Measurements from ENCODE around the gene SLC4A7. TPM values are rescaled to one million over a fixed set of nuclear protein-coding genes. Genes with fewer than 3 reads are reported as not detected.
A peak's percentile ranks its signal among the peaks of the same experiment; 100 is the strongest.

Gene SLC4A7
- total RNA-seq, 1 donor from 2014 or later, result 2.7 TPM

GRCh38 chr3:27368831-27369607 is 115.2 kb downstream of the SLC4A7 start, which contains the start of gene NEK10:
Gene NEK10, minus strand, starts transcription at chr3:27369383. Its CDS starts 16,501 bp downstream, at chr3:27352882.
- DNase-seq (ENCODE audit: low spot score), result peak; percentile 93
- ATAC-seq, result peak; percentile 97

- ATAC-seq, result peak; percentile 73
- DNase-seq (ENCODE audit: low spot score), result no peak
These were observed 118.1 kb downstream of the SLC4A7 start for GRCh38 chr3:27366062-27366591.

- ATAC-seq (peak; percentile 76), DNase-seq (ENCODE audit: low spot score) (peak; percentile 69)
These were observed 123.8 kb downstream of the SLC4A7 start for GRCh38 chr3:27360113-27361078.

- DNase-seq (ENCODE audit: low spot score) (no peak), ATAC-seq (no peak)
These were observed 125.8 kb downstream of the SLC4A7 start for GRCh38 chr3:27358372-27358771.

GRCh38 chr3:27357665-27358258 is 126.4 kb downstream of the SLC4A7 start:
- ATAC-seq, result peak; percentile 85

DNA sequence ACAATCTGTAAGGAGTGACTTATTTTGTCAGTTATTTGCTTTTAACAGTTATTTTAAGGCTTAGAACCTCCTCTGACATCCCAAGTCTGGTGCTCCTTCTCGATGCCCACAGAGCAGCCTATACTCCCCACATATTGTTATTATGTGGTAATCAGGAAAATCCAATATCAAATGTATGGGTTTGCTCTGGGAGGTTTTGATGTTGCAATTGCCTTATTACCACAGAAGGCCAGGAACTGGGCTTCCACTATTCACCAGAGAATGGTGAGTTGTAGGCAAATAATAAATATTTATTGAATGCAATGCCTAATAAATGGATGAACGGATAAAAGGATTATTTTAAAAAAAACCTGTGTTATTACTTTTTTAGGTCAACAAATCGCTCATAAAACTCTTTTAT is 127.2 kb downstream of the SLC4A7 start:
- DNase-seq (ENCODE audit: low spot score) (no peak), ATAC-seq (no peak)

More at GRCh38 chr3:27357665-27358258, 126.4 kb downstream of the SLC4A7 start:
- DNase-seq (ENCODE audit: low spot score), result no peak

- ATAC-seq, result no peak
- DNase-seq (ENCODE audit: low spot score), result no peak
These were observed 129.5 kb downstream of the SLC4A7 start for GRCh38 chr3:27354588-27355203.

GRCh38 chr3:27354161-27354560 is 130.0 kb downstream of the SLC4A7 start:
- ATAC-seq (no peak), DNase-seq (ENCODE audit: low spot score) (no peak)

DNA sequence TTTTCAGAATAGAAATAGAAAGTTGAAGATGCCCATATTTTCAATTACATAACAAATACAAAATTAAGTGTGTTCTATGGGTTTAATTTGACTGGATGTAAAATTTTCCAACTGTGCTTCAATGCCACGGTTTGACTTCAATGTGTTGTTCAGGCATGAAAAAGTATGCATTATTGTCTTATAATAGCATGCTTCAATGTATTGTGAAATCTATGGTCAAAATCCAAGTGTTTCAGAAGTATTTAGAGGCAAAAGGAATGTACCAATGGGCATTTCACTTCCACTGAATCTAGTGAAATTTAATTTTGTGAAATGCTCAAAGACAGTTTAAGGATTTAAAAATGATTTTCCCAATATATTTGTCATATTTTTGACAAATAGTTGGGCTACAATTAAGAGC is 131.0 kb downstream of the SLC4A7 start:
- ATAC-seq, result no peak

GRCh38 chr3:27352047-27352446 is 132.1 kb downstream of the SLC4A7 start:
- DNase-seq (ENCODE audit: low spot score), result no peak
- ATAC-seq, result peak; percentile 78

More for the DNA sequence above, 131.0 kb downstream of the SLC4A7 start:
- DNase-seq (ENCODE audit: low spot score), result no peak

GRCh38 chr3:27349832-27350231 is 134.4 kb downstream of the SLC4A7 start:
- no peak for ATAC-seq
- DNase-seq (ENCODE audit: low spot score), result no peak

DNA sequence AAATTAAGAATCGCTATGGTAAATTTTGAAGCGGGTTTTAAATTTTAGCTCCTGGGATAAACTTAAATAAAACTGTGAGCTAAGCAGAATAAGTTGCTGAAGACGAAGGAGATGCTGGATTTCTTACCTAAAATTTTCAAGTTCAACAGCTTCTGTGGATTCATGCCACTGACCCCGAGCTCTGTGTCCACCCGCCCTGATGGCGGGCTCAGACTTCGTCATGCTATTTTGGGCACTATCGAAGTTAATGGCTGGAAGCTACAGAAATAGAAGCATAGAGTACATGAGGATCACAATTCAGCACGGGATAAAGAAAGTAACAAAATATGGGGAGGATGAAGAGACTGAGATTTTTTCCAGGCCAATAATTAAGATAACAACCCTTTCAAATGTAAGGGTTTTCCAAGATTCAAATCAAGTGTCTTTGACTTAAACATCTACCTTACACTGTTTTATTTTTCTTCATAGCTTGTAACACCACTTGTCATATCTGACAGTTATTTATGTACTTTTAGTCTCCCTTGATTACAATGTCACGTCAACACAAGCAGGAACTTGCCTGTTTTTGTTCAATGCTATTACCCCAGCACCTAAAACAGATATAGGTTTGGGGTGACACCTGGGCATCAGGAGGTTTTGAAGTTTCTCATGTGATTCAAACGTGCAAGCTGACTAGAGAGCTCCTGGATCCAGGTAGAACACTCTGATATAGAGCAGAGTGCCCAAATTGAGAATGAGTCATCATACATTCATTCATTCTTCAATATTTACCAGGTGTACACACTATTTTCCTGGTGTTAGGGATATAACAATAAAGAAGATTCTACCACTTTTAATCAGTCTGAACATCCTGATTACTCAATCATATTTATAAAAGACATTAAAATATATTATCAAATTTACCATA is 138.0 kb downstream of the SLC4A7 start:
- no peak for ATAC-seq
- DNase-seq (ENCODE audit: low spot score), result no peak

DNA sequence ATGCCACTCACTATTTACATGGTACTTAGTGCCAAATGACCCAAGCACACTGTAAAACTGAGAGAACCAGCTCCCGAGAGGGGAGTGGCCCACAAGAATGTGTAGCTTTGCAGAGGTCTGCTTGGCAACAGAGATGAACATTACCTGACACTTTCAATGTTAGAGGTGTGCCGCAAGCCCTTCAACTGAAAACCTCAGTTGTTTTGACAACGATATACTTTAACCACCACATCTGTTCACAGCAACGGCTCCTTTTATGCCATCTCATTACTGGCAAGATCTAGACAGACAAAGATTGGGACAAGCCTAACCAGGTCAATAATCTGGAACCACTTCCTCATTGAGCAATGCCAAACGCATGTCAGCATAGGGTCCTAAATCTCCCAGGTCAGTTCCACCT is 138.7 kb downstream of the SLC4A7 start:
- DNase-seq (ENCODE audit: low spot score) (no peak), ATAC-seq (peak; percentile 82)

DNA sequence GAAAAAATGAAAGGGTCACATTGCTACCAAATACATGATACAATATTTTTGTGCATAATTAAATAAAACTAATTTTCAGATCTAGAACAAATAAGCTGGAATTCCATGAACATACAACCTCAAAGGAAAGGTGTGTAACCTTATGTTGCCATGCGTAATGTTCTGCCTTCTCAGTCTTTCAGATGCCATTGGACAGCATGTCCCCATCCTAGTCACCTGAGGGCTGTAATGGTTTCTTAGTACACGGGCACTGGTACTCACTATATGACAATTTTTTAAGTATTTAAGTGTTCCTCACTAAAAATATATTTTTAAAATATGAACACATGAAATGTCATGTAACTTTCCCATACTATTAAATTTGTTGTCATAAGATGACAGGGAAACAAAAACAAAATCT is 139.1 kb downstream of the SLC4A7 start:
- no peak for DNase-seq (ENCODE audit: low spot score)
- no peak for ATAC-seq

DNA sequence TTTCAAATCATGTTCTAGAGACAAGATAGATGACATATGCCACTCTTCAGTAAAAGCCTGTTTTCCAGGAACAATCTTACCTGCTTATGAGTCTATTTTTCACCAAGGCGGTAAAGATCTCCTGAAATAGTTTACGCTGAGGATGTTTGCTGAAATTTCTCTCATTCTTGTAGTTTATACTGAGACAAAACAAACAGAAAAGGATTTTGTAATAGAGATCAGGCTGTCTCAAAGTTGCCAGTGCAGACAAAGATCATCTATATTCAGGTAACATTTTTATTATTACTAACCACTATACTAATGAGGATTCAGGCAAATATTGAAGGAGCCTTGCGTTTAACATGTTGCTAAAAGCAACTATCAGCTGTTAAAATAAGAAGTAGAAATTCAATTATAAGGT is 140.0 kb downstream of the SLC4A7 start:
- DNase-seq (ENCODE audit: low spot score) (no peak), ATAC-seq (peak; percentile 42)

DNA sequence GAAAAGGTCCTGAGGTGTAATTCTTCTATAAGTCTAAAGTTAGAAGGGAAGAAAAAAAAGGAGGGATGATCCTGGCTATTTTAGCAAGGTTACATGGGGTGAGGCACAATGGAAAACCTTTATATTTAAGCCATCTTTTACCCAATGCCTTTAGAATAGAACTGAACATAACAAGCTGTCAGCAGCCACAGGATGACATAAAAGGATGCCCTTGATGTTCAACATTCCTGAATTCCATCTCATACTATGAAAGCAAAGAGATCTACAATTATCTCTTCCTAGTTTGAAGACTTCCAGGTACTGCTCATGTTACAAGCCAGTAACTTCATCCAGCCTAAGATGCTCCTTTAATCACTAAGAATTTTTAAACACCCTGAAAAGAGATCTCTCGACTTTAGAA is 141.9 kb downstream of the SLC4A7 start:
- no peak for ATAC-seq

DNA sequence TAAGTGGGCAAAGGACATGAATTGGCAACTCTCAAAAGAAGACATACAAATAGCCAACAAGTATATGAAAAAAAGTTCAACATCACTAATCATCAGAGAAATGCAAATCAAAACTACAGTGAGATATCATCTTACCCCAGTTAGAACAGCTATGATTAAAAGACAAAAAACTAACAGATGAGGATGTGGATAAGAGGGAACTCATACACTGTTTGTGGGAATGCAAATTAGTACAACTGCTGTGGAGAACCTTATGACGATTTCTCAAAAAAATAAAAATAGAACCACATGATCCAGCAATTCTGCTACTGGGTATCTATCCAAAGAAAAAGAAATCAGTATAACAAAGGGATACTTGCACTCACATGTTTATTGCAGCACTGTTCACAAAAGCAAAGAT is 143.7 kb downstream of the SLC4A7 start:
- DNase-seq (ENCODE audit: low spot score) (no peak), ATAC-seq (no peak)

More for the DNA sequence above, 141.9 kb downstream of the SLC4A7 start:
- no peak for DNase-seq (ENCODE audit: low spot score)

- no peak for ATAC-seq
- no peak for DNase-seq (ENCODE audit: low spot score)
These were observed 148.6 kb downstream of the SLC4A7 start for GRCh38 chr3:27335571-27335970.

- ATAC-seq (peak; percentile 78), DNase-seq (ENCODE audit: low spot score) (peak; percentile 54)
These were observed 150.3 kb downstream of the SLC4A7 start for GRCh38 chr3:27333843-27334242.

All from left lobe of liver (tissue), 2 donors.